Globus pallidus (tissue), 1 donor: ENCODE results near the gene CKMT1B.
"Not testable (repeated sequence)": the region's sequence is repeated elsewhere in the genome, so short reads cannot be mapped to it uniquely, and the experiment has no call there.

Source experiments
- DNase-seq: peaks from one replicate; pipeline ENCODE4 v3.0.0-alpha.2; 2015; ENCODE audit warnings: low spot score

The CKMT1B gene

DNA sequence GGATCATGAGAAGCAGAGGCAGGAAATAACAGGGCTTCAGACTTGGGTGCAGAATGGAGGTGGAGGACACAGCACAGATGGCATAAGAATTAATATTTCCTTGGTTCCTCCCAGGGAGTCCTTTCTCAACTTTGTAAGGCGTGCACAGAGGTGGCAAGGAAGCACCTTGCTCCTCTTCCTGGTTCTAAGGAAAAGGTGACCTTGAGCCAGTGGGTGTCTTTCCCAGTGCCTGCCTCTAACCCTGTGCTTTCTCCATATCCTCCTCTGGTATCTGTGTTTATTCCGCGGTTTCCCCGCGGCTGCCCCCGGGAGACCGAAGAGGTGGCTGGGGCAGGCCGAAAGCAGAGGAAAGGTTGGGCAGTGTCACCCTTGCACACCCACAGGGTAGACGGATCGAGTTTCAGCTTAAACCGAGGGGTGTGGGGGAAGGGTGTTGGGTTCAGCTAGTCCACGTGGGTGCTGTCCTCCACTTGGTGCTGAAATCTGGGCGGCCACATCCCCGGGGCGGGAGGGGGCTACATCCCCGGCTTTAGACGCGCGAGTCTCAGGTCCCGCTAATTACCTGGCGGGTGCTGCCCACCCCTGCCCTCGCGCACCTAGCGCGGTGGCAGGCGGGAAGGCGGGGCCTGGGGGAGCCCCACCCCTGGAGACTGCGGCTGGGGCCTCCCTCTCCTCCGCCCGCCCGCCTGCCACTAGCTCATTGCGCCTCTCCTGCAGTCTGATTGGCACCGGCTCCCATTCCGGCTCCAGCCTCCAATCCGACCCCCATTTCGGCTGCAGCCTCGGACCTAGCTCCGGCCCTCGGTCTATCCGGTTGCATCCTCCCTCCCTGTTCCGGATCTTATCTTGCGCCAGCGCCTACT is at the start of gene CKMT1B:
Gene CKMT1B (plus strand): TSS at position 700 of the 863 bp plus-strand sequence. CDS start 192 bp downstream, outside the sequence.
- not testable (repeated sequence) for DNase-seq

DNA sequence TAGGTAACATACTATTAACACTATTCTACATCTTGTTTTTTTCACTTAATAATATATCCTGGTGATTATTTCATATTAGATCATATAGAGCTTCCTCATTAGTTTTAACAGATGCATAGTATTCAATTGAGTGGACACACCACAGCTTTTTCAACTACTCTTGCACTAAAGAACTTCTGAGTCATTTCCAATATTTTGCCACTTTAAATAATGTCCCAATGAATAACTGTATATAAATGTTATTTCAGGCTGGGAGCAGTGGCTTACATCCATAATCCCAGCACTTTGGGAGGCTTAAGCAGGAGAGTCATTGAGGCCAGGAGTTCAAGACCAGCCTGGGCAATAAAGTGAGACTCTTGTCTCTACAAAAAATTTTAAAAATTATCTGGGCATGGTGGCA is 49.6 kb upstream of the CKMT1B start:
- no peak for DNase-seq

DNA sequence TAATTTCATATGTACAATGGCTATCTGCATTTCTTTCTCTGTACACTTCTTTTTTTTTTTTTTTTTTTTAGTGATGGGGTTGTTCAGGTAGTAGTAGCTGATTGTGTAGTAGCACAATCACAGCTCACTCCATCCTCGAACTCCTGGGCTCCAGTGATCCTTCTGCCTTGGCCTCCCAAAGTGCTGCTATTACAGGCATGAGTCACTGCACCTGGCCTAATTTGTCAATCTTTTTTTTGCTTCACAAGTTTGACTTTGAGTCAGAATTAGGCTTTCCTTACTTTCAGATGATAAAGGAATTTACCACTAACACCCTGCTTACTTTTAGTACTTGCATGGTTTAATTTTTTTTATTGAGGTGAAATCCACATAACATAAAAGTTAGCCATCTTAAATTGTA is 48.4 kb upstream of the CKMT1B start:
- no peak for DNase-seq

DNA sequence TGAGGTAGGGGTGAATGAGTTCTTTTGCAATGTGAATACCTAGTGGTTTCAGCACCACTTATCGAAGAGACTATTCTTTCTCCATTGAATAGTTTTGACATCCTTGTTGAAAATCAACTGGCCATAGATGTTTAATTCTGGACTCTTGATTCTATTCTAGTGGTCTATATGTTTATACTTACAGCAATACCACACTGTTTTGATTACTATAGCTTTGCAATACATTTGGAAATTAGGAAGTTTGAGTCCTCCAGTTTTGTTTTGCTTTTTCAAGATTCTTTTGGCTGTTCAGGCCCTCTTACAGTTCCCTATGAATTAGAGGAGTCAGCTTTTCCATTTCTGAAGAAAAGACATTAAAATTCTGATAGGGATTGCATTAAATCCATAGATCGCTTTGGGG is 46.3 kb upstream of the CKMT1B start:
- DNase-seq: no peak

DNA sequence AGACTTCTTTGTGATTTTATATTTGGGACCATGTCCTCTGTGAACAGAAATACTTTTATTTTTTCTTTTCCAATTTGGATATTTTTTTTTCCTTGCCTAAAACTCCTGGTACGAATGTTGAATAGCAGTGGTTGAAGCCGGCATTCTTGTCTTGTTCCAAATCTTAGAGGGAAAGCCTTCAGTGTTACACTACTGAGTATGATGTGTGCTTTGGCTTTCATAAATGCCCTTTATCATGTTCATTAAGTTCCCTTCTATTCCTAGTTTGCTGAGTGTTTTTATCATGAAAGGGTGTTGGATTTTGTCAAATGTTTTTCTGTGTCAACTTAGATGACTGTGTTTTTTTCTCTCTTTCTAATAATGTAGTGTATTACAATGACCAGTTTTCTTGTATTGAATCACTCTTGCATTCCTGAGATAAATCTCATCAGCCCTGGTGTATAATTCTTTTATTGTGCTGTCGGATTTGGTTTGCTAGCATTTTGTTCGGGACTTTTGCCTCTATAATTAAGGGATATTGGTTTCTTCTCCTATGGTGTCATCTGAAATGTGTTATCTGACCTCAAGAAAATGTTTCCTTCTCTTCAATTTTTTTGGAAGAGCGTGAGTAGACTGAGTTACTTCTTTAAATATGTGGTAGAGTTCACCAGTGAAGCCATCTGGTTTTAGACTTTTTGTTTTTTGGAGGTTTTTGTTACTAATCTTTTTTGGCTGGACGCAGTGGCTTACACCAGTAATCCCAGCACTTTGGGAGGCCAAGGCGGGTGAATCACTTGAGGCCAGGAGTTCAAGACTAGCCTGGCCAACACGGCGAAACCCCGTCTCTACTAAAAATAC is 43.1 kb upstream of the CKMT1B start:
- DNase-seq: no peak

DNA sequence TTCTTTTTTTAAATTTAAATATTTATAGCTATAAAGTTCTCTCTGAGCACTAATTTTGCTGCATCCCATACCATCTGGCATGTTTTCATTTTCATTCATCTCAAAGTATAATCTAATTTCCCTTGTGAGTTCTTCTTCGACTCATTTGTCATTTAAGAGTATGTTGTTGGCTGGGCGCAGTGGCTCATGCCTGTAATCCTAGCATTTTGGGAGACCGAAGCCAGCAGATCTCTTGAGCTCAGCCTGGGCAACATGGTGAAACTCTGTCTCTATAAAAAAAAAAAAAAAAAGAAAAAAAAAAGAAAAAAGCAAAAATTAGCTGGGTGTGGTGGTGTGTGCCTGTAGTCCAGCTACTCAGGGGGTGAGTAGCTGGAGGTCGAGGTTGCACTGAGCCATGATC is 41.6 kb upstream of the CKMT1B start:
- DNase-seq: no peak

DNA sequence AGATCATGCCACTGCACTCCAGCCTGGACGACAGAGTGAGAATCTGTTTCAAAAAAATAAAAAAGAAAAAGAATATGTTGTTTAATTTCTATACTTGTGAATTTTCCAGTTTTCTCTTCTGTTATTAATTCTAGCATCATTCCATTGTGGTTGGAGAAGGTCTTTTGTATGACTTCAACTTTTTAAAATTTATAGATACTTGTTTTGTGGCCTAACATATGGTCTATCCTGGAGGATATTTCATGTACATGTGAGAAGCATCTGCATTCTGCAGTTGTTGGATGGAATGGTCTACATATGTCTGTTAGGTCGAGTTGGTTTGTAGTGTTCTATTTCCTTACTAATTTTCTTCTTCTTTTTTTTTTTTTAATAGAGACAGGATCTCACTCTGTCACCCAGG is 40.8 kb upstream of the CKMT1B start:
- DNase-seq: no peak

DNA sequence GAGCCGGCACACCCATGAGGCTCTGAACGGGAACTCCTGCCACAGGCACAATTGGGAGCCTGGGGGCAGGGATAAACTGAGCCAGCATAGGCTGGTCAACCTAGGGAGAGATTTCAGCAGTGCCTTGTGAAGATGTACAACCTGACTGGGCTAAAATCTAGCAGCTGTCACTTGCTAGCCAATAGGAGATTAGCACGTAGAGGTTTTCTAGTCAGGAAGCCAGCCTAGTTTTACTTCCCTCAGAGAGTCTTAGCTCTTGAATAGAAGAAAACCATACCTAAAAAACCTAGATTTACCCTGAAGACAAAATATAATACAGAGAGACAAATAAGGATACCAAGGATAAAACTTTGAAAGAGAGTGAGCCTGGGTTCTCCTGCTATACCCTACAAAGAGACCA is 31.1 kb upstream of the CKMT1B start:
- not testable (repeated sequence) for DNase-seq

DNA sequence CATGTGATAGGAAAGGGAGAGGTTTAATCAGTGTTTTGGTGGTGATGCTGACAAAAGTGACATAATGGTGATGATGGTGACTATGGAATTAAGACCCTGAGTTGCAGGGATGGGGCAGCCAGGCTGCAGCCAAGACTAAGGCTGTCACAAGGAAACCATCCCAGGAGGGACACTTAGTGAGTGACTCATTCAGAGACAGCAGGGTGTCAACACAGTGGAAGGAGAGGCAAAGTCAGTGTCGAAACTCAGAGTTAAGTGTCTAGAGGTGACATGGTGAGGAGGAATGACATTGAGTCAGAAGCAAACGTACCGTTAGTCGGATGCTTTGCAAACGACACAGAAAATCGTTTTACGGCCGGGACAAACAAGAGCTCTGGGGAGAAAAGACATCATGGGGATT is 30.0 kb upstream of the CKMT1B start:
- not testable (repeated sequence) for DNase-seq

DNA sequence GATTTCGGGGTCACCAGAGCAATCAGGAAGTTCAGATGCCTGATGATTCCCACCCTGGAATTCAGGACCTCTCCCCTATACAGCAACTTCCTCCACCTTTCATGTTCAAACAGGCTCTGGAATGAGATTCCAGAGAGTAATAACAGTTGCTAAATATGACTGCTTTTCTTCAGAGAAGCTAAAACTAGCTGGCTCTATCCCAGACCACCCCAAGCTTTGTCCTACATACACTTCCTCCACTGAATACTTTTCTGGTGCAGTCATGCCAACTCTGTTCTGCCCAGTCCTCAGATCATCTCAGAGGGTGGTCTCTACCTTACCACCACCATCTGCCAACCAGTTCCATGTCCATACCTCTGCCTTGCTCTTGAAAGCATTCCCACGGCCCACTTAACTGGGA is 27.2 kb upstream of the CKMT1B start:
- DNase-seq: not testable (repeated sequence)

DNA sequence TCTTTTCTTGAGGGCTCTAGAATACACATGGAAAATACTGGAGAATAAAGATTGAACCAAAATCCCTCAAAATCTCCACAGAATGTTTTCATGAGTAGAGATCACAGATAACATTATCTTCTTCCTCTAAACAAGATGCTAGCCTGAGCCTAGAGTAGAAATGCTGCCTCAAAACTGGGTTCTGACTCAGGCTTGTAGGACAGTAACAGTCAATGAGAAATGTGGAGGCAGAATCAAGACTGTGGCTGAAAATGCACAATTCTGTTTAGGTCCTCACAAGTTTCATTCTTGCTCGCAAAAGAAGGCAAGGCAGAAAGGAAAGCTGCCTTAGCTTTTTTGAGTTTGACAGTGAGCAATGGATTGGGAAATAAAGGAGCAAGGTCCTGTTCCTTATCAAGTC is 19.2 kb upstream of the CKMT1B start:
- not testable (repeated sequence) for DNase-seq

DNA sequence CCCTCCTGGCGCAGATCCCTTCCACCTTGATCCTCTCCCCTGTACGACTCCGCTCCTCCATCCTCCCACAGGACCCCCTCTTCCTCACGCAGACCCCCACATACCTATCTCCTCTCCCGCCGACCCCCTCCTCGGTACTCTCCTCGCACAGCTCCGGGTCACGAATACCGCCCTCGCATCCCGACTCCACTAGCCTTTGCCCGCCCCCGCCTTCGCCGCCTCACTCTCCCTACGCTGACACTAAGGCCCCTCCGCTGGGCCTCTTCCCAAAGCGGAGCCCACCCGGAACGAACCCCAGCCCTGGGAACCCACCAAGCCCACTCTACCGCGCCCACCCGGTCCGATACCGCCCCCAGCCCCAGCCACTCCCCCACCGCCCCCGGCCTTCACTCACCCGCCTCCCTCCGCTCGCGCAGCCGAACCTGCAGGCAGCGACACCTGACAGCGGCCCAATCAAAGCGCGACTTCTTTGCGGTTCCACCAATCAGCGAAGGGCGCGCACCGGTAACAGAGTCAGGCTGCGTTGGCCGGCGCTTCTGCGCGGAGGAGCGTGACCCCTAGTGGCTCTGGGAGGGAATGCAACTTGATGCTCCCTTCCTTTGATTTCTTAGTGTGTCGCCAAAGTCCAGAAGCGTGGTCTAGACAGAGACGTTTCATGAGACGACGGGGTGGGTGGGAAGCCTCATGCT is 3.9 kb upstream of the CKMT1B start, which contains the start of gene PPIP5K1:
Gene PPIP5K1 (minus strand): TSS at position 431 of the 689 bp plus-strand sequence. CDS start 5,704 bp downstream, outside the sequence.
- not testable (repeated sequence) for DNase-seq

DNA sequence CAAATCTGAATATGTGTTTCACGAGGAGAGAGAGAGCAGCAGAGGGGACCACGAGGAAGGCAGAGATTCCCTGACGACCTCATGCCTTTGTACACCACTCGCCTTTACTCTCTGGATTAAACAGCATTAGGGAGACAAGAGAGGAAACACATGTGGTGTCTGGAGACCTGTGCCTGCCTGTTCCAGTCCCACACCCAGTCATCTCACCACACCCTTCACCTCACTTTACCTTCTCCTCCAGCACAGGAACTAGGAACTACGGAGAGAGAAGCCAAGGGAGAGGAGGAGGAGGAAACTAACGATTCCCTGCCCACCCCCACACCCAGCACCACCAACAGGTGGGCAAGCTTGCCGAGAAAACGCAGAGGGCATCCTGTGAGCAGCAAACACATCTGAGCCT is 986 bp upstream of the CKMT1B start:
- DNase-seq: not testable (repeated sequence)

DNA sequence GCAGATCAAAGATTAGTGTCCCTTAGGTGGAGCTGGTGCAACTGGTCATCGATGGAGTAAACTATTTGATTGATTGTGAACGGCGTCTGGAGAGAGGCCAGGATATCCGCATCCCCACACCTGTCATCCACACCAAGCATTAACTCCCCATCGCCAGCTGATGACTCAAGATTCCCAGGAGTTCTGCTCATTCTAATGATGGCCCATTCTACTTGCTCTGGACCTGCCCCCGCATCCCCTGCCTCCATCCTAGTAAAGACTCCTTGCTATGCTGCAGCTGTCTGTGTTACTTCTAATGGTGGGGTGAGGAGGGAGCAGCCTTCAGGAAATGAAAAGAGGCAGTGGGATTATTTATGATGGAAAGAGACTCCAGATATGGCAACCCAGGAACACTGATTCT is 5.3 kb downstream of the CKMT1B start:
- not testable (repeated sequence) for DNase-seq

DNA sequence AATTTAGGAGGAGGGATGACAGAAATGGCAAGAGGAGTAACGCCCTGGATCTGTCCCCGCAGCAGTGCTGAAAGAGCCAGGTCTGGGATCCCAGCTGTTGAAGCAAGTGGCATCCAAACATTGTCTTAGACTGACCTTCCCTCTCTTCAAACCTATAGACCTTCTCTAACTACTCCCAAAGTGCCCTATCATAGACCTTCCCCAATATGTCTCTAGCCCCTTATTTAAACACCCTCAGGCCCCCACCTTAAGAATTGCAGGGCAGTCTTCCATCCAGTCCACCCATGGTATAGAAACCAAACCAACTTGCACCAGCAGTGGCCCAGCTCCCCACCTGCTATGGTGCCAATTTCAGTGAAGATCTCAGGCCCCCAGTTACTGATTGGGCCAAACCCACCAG is 6.4 kb downstream of the CKMT1B start:
- DNase-seq: not testable (repeated sequence)

DNA sequence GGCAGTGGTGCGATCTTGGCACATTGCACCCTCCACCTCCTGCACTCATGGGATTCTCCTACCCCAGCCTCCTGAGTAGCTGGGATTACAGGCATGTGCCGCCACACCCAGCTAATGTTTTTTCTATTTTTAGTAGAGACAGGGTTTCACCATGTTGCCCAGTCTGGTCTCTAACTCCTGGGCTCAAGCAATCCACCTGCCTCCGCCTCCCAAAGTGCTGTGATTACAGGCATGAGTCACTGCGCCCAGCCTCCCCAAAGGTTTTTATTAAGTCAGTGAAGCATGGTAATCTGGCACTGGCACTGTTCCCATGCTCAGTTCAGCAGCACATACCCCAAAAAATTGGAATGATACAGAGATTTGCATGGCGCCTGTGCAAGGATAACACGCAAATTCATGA is 8.4 kb downstream of the CKMT1B start:
- DNase-seq: not testable (repeated sequence)

DNA sequence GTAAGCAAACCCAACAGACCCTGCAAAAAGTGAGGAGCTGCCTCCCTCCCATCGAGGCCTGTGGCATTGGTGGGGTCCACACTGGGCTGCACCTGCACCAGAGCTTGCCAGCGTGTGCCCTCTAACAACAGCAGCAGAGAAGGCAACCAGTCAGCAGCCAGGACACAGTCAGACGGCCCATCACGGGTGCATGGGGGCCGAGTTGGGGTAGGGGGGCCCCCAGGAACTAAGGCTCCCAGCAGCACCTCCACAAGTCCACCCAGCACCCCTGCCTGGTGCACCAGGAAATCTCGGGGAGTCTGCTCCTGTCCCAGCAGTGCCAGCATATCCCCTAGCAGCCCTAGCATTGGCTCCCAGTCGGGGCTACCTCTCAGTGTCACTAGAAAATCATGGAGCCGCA is 23.9 kb downstream of the CKMT1B start:
- DNase-seq: not testable (repeated sequence)

DNA sequence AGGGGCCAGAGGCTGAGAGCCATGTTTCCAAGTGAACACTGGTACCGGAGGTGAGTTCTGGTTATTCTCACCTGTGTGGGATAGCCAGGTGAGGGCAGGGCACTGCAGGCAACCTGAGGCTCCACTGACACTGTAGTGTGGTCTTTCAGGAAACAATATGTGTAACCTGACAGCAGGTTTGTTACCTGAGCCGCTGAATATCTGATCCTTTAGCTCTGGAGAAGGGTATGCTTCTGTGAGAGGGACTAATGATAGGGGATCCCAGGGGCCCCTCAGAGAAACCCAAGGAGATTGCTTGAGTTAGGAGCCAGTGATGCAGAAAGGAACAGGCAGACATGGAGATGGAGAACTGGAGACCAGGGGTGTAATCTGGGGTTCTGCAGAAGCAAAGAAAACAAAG is 24.9 kb downstream of the CKMT1B start, which contains the start of gene STRC:
Gene STRC (minus strand): TSS at position 101 of the 400 bp plus-strand sequence. CDS start 78 bp downstream, at position 23.
- DNase-seq: not testable (repeated sequence)

DNA sequence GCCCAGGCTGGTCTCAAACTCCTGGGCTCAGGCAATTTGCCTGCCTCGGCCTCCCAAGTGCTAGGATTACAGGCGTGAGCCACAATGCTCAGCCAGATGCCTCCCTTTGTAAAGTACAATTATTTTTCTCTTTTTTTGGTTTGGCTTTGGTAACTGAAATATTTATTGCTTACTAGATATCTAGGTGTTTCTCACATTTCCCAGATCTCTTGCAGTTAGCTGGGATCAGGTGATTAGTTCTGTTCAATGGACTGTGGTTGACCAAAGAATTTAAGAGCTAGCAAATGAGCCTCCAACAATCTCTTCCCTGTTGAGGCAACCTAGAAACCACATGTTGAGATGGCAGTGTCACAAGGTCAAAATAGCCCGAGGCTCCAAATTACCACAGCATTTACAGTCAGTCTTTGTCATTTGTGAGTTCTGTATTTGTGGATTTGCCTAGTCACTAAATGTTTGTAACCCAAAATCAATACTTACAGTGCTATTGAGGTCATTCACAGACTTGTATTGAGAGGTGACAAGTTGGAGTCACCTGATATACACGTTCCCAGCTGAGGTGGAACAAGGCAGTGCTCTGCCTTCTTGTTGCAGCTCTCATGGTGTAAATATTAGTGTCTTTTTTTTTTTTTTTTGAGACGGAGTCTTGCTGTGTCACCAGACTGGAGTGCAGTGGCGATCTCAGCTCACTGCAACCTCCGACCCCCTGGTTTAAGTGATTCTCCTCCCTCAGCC is 28.4 kb downstream of the CKMT1B start:
- not testable (repeated sequence) for DNase-seq

DNA sequence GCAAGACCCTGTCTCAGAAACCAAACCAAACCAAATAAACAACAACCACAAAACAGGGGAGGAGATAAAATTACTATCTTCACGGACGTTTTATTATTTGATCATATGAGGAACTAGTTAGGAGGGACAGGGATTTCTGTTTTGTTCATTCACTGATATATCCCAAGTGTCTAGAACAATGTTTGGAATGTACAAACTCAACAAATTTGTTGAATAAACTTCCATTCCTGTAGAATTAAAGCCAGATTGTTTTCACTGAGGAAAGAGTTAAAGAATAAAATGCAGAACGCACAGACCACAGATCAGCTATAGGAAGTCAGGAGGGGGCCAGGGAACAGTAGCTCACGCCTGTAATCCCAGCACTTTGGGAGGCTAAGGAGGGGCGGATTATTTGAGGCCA is 31.3 kb downstream of the CKMT1B start:
- no peak for DNase-seq

DNA sequence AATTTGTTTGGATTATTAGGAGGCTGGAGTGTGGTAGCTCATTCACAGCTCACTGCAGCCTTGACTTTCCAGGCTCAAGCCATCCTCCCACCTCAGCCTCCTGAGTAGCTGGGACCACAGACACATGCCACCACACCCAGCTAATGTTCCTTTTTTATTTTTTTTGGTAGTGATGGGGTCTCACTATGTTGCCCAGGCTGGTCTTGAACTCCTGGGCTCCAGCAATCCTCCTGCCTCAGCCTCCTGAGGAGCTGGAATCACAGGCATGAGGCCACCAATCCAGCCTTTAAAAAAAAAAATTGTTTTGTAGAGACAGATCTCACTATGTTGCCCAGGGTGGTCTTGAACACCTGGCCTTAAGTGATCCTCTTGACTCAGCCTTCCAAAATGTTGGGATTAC is 33.1 kb downstream of the CKMT1B start:
- DNase-seq: not testable (repeated sequence)
